K562 (cell line): ENCODE results near the gene IGF1R. TPM values are rescaled to one million over a fixed set of nuclear protein-coding genes. Genes with fewer than 3 reads are reported as not detected.
A peak's percentile ranks its signal among the peaks of the same experiment; 100 is the strongest.

Experiments used
- GABPB2 ChIP-seq: fragments of 250-450 bp; sonication (Bioruptor Pico); conservative IDR thresholded peaks from 2 replicates; pipeline ENCODE4 v1.5.1; 2021; ENCODE audit warnings: mild to moderate bottlenecking
- KLF13 ChIP-seq: fragments of 450-650 bp; IDR thresholded peaks from 2 replicates; pipeline ENCODE4 v1.6.1; 2016; ENCODE audit warnings: missing genetic modification characterization, low read depth, mild to moderate bottlenecking, missing compliant biosample characterization, moderate library complexity, borderline replicate concordance
- RBFOX2 ChIP-seq: fragments of 200-400 bp; formaldehyde crosslinking; IDR thresholded peaks from 2 replicates; pipeline ENCODE4 v1.6.1; 2017; ENCODE audit warnings: low read depth, mild to moderate bottlenecking, low read length, moderate library complexity
- TAL1 ChIP-seq: fragments of 450-650 bp; IDR thresholded peaks from 2 replicates; pipeline ENCODE4 v1.6.1; 2016; ENCODE audit warnings: mild to moderate bottlenecking
- ZC3H8 ChIP-seq: fragments of 450-650 bp; IDR thresholded peaks from 2 replicates; pipeline ENCODE4 v1.6.1; 2017
- polyA plus RNA-seq, 8 experiments: library from polyadenylated mRNA; depleted of rRNA in 4 of 8; stranded (reverse) in 5 of 8; unstranded in 3 of 8; fragments of >200 nt; fragmentation: Nextera tagmentation in 2 of 8; fragmentation: Illumina TruSeq in 1 of 8; extraction: Ambion mirVana in 2 of 8; extraction: Trizol in 1 of 8; gene quantifications; 2 replicates each; pipeline versions ENCODE4 v1.2.1 to v1.2.3, GENCODE V29; 2011 to 2014; ENCODE audit warnings: inconsistent platforms in 1 of 8, missing spikeins in 1 of 8
- total RNA-seq, 7 experiments: library from RNA; depleted of rRNA in 6 of 7; stranded (reverse); fragments of >200 nt in 6 of 7; fragmentation: Illumina TruSeq in 2 of 7; extraction: Trizol in 2 of 7; gene quantifications; 2 replicates each; pipeline versions ENCODE4 v1.2.1 to v1.2.3, GENCODE V29; 2011 to 2021; ENCODE audit warnings: low replicate concordance in 1 of 7
- TF ChIP-seq, protein P1 (sequence below): fragments of 450-650 bp; IDR thresholded peaks from 2 replicates; pipeline ENCODE4 v1.6.1; 2017; ENCODE audit warnings: antibody characterized with exemption, mild to moderate bottlenecking
- TF ChIP-seq, protein P2 (sequence below): fragments of 250-450 bp; sonication (Bioruptor Pico); IDR thresholded peaks from 2 replicates; pipeline ENCODE4 v1.4.0; 2020
- TF ChIP-seq, protein P3 (sequence below): fragments of 250-450 bp; sonication (Bioruptor Pico); IDR thresholded peaks from 2 replicates; pipeline ENCODE4 v1.5.0; 2021; ENCODE audit warnings: mild to moderate bottlenecking, borderline replicate concordance
- TF ChIP-seq, protein P4 (sequence below), 2 experiments: fragments of 450-650 bp; IDR thresholded peaks; 2 replicates each; pipeline ENCODE4 v1.6.1; 2016; ENCODE audit warnings: mild to moderate bottlenecking in 2 of 2, borderline replicate concordance in 1 of 2, low read depth in 1 of 2, moderate library complexity in 1 of 2

Gene IGF1R
- total and polyA plus RNA-seq, 9 of the 15 experiments (the other 6 are each of a cell fraction or from before 2014, with no cell fraction given): 0.35 to 8.0 (median 1.6) TPM

- TF ChIP-seq, protein P1, sequence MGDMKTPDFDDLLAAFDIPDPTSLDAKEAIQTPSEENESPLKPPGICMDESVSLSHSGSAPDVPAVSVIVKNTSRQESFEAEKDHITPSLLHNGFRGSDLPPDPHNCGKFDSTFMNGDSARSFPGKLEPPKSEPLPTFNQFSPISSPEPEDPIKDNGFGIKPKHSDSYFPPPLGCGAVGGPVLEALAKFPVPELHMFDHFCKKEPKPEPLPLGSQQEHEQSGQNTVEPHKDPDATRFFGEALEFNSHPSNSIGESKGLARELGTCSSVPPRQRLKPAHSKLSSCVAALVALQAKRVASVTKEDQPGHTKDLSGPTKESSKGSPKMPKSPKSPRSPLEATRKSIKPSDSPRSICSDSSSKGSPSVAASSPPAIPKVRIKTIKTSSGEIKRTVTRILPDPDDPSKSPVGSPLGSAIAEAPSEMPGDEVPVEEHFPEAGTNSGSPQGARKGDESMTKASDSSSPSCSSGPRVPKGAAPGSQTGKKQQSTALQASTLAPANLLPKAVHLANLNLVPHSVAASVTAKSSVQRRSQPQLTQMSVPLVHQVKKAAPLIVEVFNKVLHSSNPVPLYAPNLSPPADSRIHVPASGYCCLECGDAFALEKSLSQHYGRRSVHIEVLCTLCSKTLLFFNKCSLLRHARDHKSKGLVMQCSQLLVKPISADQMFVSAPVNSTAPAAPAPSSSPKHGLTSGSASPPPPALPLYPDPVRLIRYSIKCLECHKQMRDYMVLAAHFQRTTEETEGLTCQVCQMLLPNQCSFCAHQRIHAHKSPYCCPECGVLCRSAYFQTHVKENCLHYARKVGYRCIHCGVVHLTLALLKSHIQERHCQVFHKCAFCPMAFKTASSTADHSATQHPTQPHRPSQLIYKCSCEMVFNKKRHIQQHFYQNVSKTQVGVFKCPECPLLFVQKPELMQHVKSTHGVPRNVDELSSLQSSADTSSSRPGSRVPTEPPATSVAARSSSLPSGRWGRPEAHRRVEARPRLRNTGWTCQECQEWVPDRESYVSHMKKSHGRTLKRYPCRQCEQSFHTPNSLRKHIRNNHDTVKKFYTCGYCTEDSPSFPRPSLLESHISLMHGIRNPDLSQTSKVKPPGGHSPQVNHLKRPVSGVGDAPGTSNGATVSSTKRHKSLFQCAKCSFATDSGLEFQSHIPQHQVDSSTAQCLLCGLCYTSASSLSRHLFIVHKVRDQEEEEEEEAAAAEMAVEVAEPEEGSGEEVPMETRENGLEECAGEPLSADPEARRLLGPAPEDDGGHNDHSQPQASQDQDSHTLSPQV: no peak
- TF ChIP-seq, protein P2, sequence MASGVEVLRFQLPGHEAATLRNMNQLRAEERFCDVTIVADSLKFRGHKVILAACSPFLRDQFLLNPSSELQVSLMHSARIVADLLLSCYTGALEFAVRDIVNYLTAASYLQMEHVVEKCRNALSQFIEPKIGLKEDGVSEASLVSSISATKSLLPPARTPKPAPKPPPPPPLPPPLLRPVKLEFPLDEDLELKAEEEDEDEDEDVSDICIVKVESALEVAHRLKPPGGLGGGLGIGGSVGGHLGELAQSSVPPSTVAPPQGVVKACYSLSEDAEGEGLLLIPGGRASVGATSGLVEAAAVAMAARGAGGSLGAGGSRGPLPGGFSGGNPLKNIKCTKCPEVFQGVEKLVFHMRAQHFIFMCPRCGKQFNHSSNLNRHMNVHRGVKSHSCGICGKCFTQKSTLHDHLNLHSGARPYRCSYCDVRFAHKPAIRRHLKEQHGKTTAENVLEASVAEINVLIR (CRISPR knock-in tag): no peak
- no peak for TF ChIP-seq TAL1
- TF ChIP-seq, protein P3, sequence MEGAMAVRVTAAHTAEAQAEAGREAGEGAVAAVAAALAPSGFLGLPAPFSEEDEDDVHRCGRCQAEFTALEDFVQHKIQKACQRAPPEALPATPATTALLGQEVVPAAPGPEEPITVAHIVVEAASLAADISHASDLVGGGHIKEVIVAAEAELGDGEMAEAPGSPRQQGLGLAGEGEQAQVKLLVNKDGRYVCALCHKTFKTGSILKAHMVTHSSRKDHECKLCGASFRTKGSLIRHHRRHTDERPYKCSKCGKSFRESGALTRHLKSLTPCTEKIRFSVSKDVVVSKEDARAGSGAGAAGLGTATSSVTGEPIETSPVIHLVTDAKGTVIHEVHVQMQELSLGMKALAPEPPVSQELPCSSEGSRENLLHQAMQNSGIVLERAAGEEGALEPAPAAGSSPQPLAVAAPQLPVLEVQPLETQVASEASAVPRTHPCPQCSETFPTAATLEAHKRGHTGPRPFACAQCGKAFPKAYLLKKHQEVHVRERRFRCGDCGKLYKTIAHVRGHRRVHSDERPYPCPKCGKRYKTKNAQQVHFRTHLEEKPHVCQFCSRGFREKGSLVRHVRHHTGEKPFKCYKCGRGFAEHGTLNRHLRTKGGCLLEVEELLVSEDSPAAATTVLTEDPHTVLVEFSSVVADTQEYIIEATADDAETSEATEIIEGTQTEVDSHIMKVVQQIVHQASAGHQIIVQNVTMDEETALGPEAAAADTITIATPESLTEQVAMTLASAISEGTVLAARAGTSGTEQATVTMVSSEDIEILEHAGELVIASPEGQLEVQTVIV (CRISPR knock-in tag): no peak
- TF ChIP-seq, protein P4, sequence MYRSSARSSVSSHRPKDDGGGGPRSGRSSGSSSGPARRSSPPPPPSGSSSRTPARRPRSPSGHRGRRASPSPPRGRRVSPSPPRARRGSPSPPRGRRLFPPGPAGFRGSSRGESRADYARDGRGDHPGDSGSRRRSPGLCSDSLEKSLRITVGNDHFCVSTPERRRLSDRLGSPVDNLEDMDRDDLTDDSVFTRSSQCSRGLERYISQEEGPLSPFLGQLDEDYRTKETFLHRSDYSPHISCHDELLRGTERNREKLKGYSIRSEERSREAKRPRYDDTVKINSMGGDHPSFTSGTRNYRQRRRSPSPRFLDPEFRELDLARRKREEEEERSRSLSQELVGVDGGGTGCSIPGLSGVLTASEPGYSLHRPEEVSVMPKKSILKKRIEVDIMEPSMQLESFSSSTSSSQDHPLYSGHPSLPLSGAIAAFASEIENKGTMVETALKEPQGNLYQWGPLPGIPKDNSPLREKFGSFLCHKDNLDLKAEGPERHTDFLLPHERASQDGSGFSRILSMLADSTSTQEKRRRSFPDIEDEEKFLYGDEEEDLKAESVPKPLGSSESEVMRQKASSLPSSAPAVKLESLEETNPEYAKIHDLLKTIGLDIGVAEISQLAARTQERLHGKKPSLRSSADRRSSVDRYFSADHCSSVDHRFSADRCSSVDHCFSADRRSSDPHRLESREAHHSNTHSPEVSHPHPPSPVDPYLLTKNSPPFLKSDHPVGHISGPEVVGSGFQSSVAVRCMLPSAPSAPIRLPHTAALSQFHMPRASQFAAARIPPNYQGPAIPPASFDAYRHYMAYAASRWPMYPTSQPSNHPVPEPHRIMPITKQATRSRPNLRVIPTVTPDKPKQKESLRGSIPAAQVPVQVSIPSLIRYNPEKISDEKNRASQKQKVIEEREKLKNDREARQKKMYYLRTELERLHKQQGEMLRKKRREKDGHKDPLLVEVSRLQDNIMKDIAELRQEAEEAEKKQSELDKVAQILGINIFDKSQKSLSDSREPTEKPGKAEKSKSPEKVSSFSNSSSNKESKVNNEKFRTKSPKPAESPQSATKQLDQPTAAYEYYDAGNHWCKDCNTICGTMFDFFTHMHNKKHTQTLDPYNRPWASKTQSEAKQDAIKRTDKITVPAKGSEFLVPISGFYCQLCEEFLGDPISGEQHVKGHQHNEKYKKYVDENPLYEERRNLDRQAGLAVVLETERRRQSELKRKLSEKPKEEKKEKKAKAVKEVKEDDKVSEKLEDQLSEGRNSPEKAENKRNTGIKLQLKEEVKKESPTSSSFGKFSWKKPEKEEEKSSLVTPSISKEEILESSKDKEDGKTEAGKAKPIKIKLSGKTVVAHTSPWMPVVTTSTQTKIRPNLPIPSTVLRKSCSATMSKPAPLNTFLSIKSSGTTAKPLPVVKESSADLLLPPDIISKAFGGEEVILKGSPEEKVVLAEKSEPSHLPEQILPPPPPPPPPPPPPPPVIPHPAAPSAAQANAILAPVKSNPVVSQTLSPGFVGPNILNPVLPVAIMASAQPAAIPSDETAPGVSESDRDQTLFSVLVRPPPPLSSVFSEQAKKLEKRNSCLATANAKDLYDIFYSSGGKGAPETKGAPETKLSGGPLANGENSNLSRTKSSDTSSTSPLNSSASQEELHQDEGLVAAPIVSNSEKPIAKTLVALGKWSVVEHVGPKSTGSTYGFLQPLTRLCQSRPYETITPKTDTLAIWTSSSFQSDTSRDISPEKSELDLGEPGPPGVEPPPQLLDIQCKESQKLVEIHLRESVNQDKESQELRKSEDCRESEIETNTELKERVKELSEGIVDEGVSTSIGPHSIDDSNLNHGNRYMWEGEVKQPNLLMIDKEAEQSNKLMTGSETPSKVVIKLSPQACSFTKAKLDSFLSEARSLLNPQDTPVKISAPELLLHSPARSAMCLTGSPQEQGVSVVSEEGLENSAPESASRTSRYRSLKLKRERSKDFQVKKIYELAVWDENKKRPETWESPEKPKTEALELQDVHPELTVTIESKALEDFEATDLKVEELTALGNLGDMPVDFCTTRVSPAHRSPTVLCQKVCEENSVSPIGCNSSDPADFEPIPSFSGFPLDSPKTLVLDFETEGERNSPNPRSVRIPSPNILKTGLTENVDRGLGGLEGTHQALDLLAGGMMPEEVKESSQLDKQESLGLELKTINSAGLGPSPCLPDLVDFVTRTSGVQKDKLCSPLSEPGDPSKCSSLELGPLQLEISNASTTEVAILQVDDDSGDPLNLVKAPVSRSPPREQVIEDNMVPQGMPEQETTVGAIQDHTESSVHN (IDR thresholded peaks at IDR 0.05; ENCODE audit: borderline replicate concordance in 1 of 2, low read depth in 1 of 2): no peak
- TF ChIP-seq KLF13 (tag): no peak
- TF ChIP-seq GABPB2 (CRISPR knock-in tag): no peak
- peak; percentile 52 for TF ChIP-seq RBFOX2
- no peak for TF ChIP-seq ZC3H8
Observed at GRCh38 chr15:98648654-98649471, 524 bp downstream of the IGF1R start (continued).
